ENCODE results near the gene PEAK3.

PEAK3 gene

GRCh38 chr19:2234996-2235380 lies 47.0 kb downstream of the PEAK3 start:
- ATAC-seq (replicated peaks) = no peak
- Mint-ChIP-seq H3K27ac (peak overlapping the region; percentile 83 to 91), H3K36me3 (ENCODE audit: insufficient read depth) (peaks cover 58% of the 10 kb centered on the region)

GRCh38 chr19:2233601-2234280 lies 48.2 kb downstream of the PEAK3 start:
- peaks cover 35 to 39% of the 10 kb centered on the region in 2 donors for H3K4me1 Mint-ChIP-seq (ENCODE audit: low read depth in 2 of 2)
- peaks cover 49% of the 10 kb centered on the region for H3K36me3 Mint-ChIP-seq (ENCODE audit: insufficient read depth)
- no peak overlapping the region for H3K4me3 Mint-ChIP-seq

More at GRCh38 chr19:2234996-2235380, 47.0 kb downstream of the PEAK3 start:
- Mint-ChIP-seq H3K4me1 (ENCODE audit: low read depth in 2 of 2) (peaks cover 43 to 51% of the 10 kb centered on the region in 2 donors), H3K4me3 (peak overlapping the region; percentile 90 to 96), H3K9me3 (no peaks in the 10 kb centered on the region), H3K27me3 (no peaks in the 10 kb centered on the region)
- no peak for DNase-seq

GRCh38 chr19:2232286-2233151 lies 49.5 kb downstream of the PEAK3 start:
- no peak for DNase-seq
- H3K36me3 Mint-ChIP-seq (ENCODE audit: insufficient read depth) = peaks cover 36% of the 10 kb centered on the region
- no peaks in the 10 kb centered on the region for H3K9me3 Mint-ChIP-seq
- ATAC-seq (replicated peaks) = no peak
- peaks cover 23 to 27% of the 10 kb centered on the region in 2 donors for H3K4me1 Mint-ChIP-seq (ENCODE audit: low read depth in 2 of 2)
- H3K4me3 Mint-ChIP-seq = peak overlapping the region in 1 of 2 donors; percentile 10
- no peaks in the 10 kb centered on the region for H3K27me3 Mint-ChIP-seq
- no peak overlapping the region for H3K27ac Mint-ChIP-seq

More at GRCh38 chr19:2233601-2234280, 48.2 kb downstream of the PEAK3 start:
- no peaks in the 10 kb centered on the region for H3K27me3 Mint-ChIP-seq
- no peaks in the 10 kb centered on the region for H3K9me3 Mint-ChIP-seq
- H3K27ac Mint-ChIP-seq = peak overlapping the region; percentile 6 to 91
- DNase-seq = no peak
- no peak for ATAC-seq (replicated peaks)

GRCh38 chr19:2231621-2232221 lies 50.3 kb downstream of the PEAK3 start:
- DNase-seq = no peak
- H3K27me3 Mint-ChIP-seq = no peaks in the 10 kb centered on the region
- peaks cover 20 to 23% of the 10 kb centered on the region in 2 donors for H3K4me1 Mint-ChIP-seq (ENCODE audit: low read depth in 2 of 2)
- no peak overlapping the region for H3K4me3 Mint-ChIP-seq
- ATAC-seq (replicated peaks) = no peak
- peak overlapping the region in 1 of 2 donors; percentile 41 for H3K27ac Mint-ChIP-seq
- no peaks in the 10 kb centered on the region for H3K9me3 Mint-ChIP-seq
- peaks cover 28% of the 10 kb centered on the region for H3K36me3 Mint-ChIP-seq (ENCODE audit: insufficient read depth)

GRCh38 chr19:2230807-2231533 lies 51.0 kb downstream of the PEAK3 start:
- Mint-ChIP-seq H3K27ac (peak overlapping the region in 1 of 2 donors; percentile 41), H3K9me3 (no peaks in the 10 kb centered on the region), H3K27me3 (no peaks in the 10 kb centered on the region), H3K4me3 (no peak overlapping the region), H3K36me3 (ENCODE audit: insufficient read depth) (peaks cover 21% of the 10 kb centered on the region), H3K4me1 (ENCODE audit: low read depth in 2 of 2) (peaks cover 14 to 20% of the 10 kb centered on the region in 2 donors)
- ATAC-seq (replicated peaks) (no peak), DNase-seq (no peak)

GRCh38 chr19:2230033-2230531 lies 51.9 kb downstream of the PEAK3 start:
- Mint-ChIP-seq H3K27me3 (no peaks in the 10 kb centered on the region), H3K36me3 (ENCODE audit: insufficient read depth) (peaks cover 18% of the 10 kb centered on the region), H3K9me3 (no peaks in the 10 kb centered on the region), H3K4me3 (no peak overlapping the region), H3K27ac (no peak overlapping the region), H3K4me1 (ENCODE audit: low read depth in 2 of 2) (peaks cover 10 to 16% of the 10 kb centered on the region in 2 donors)
- ATAC-seq (replicated peaks) (no peak), DNase-seq (no peak)

- H3K36me3 Mint-ChIP-seq (ENCODE audit: insufficient read depth) = peaks cover 24% of the 10 kb centered on the region
- H3K27ac Mint-ChIP-seq = no peak overlapping the region
- H3K4me3 Mint-ChIP-seq = no peak overlapping the region
- no peaks in the 10 kb centered on the region for H3K9me3 Mint-ChIP-seq
- DNase-seq = no peak
- no peaks in the 10 kb centered on the region for H3K27me3 Mint-ChIP-seq
- no peak for ATAC-seq (replicated peaks)
- peaks cover 5 to 9% of the 10 kb centered on the region in 2 donors for H3K4me1 Mint-ChIP-seq (ENCODE audit: low read depth in 2 of 2)
Measured at GRCh38 chr19:2229103-2230032, 52.6 kb downstream of the PEAK3 start.

- Mint-ChIP-seq H3K9me3 (no peaks in the 10 kb centered on the region), H3K27ac (no peak overlapping the region), H3K36me3 (ENCODE audit: insufficient read depth) (peaks cover 29% of the 10 kb centered on the region), H3K4me3 (no peak overlapping the region), H3K27me3 (no peaks in the 10 kb centered on the region), H3K4me1 (ENCODE audit: low read depth in 2 of 2) (peaks cover 6 to 11% of the 10 kb centered on the region in 2 donors)
- ATAC-seq (replicated peaks) (no peak), DNase-seq (no peak)
Measured at GRCh38 chr19:2228157-2229030, 53.6 kb downstream of the PEAK3 start.

GRCh38 chr19:2227415-2228156 lies 54.4 kb downstream of the PEAK3 start:
- no peaks in the 10 kb centered on the region for H3K27me3 Mint-ChIP-seq
- ATAC-seq (replicated peaks) (no peak), DNase-seq (no peak)
- peaks cover 6 to 7% of the 10 kb centered on the region in 2 donors for H3K4me1 Mint-ChIP-seq (ENCODE audit: low read depth in 2 of 2)
- H3K36me3 Mint-ChIP-seq (ENCODE audit: insufficient read depth) = peaks cover 27% of the 10 kb centered on the region
- H3K9me3 Mint-ChIP-seq = no peaks in the 10 kb centered on the region
- H3K27ac Mint-ChIP-seq = no peak overlapping the region
- H3K4me3 Mint-ChIP-seq = no peak overlapping the region

GRCh38 chr19:2226840-2227360 lies 55.1 kb downstream of the PEAK3 start:
- H3K27ac Mint-ChIP-seq = no peak overlapping the region
- H3K9me3 Mint-ChIP-seq = no peaks in the 10 kb centered on the region
- DNase-seq = no peak
- ATAC-seq (replicated peaks) = no peak
- no peak overlapping the region for H3K4me3 Mint-ChIP-seq
- H3K27me3 Mint-ChIP-seq = no peaks in the 10 kb centered on the region
- H3K4me1 Mint-ChIP-seq (ENCODE audit: low read depth in 2 of 2) = peaks cover 6 to 7% of the 10 kb centered on the region in 2 donors
- H3K36me3 Mint-ChIP-seq (ENCODE audit: insufficient read depth) = peaks cover 22% of the 10 kb centered on the region
